Neuronal stem cell (in vitro differentiated cells): ENCODE data around the gene PPAN.
A peak's percentile ranks its signal among the peaks of the same experiment; 100 is the strongest.

ENCODE experiments used
- DNase-seq: peaks from one replicate; pipeline ENCODE4 v3.0.0-alpha.2; 2013; ENCODE audit warnings: low spot score
- H2AFZ ChIP-seq: one replicate; pipeline ENCODE4 v1.6.1; 2013; ENCODE audit warnings: mild to moderate bottlenecking, low read length, inconsistent platforms
- H2AK5ac ChIP-seq: 2 replicates; pipeline ENCODE4 v1.6.1; 2013; ENCODE audit warnings: low read depth, mild to moderate bottlenecking, inconsistent platforms, low read length, moderate library complexity, mixed read lengths
- H2BK120ac ChIP-seq: 2 replicates; pipeline ENCODE4 v1.6.1; 2013; ENCODE audit warnings: low read depth, mild to moderate bottlenecking, inconsistent platforms, low read length, moderate library complexity, mixed read lengths
- H2BK12ac ChIP-seq: one replicate; pipeline ENCODE4 v1.6.1; 2013; ENCODE audit warnings: low read length, inconsistent platforms
- H2BK15ac ChIP-seq: 2 replicates; pipeline ENCODE4 v1.6.1; 2013; ENCODE audit warnings: mild to moderate bottlenecking, low read length, inconsistent platforms, mixed read lengths
- H2BK5ac ChIP-seq: one replicate; pipeline ENCODE4 v1.6.1; 2013; ENCODE audit warnings: inconsistent platforms, mild to moderate bottlenecking, low read length, moderate library complexity
- H3K14ac ChIP-seq: one replicate; pipeline ENCODE4 v1.6.1; 2013; ENCODE audit warnings: low read length, inconsistent platforms
- H3K18ac ChIP-seq: 2 replicates; pipeline ENCODE4 v1.6.1; 2013; ENCODE audit warnings: low read length, inconsistent platforms
- H3K23ac ChIP-seq: 2 replicates; pipeline ENCODE4 v1.6.1; 2013; ENCODE audit warnings: low read depth, mild to moderate bottlenecking, mixed read lengths, low read length, inconsistent platforms; ENCODE audit not compliant: poor library complexity
- H3K27ac ChIP-seq: replicated peaks from 3 replicates; pipeline ENCODE4 v1.5.1; 2013; ENCODE audit warnings: low read length, inconsistent platforms
- H3K27me3 ChIP-seq, 3 experiments: 2 replicates each; pipeline ENCODE4 v1.6.1; 2013; ENCODE audit warnings: low read length in 3 of 3, mild to moderate bottlenecking in 2 of 3, inconsistent platforms in 1 of 3, low read depth in 1 of 3, mixed read lengths in 1 of 3, moderate library complexity in 1 of 3; ENCODE audit not compliant: control insufficient read depth in 3 of 3, insufficient read depth in 3 of 3
- H3K36me3 ChIP-seq, 2 donors: replicated peaks in 1 of 2; 2 replicates each; pipeline ENCODE4 v1.6.1; 2013; ENCODE audit warnings: low read length in 2 of 2; ENCODE audit not compliant: control insufficient read depth in 2 of 2, insufficient read depth in 2 of 2
- H3K4ac ChIP-seq: 2 replicates; pipeline ENCODE4 v1.6.1; 2013; ENCODE audit warnings: inconsistent platforms, mild to moderate bottlenecking, low read length, moderate library complexity
- H3K4me1 ChIP-seq, 2 donors: 1 replicate in 1 of 2; 2 replicates in 1 of 2; pipeline ENCODE4 v1.6.1; 2013; ENCODE audit warnings: low read length in 2 of 2, low read depth in 1 of 2; ENCODE audit not compliant: control insufficient read depth in 2 of 2, insufficient read depth in 1 of 2
- H3K4me2 ChIP-seq: one replicate; pipeline ENCODE4 v1.6.1; 2013; ENCODE audit warnings: mild to moderate bottlenecking, low read length, inconsistent platforms; ENCODE audit not compliant: insufficient read depth, poor library complexity, severe bottlenecking
- H3K4me3 ChIP-seq, 2 donors: 2 replicates each; pipeline ENCODE4 v1.5.1; 2013; ENCODE audit warnings: low read length in 2 of 2, mild to moderate bottlenecking in 2 of 2, inconsistent platforms in 1 of 2, moderate library complexity in 1 of 2
- H3K79me1 ChIP-seq: one replicate; pipeline ENCODE4 v1.6.1; 2013; ENCODE audit warnings: low read depth, mild to moderate bottlenecking, inconsistent platforms, low read length, moderate library complexity
- H3K9ac ChIP-seq: one replicate; pipeline ENCODE4 v1.6.1; 2013; ENCODE audit warnings: mild to moderate bottlenecking, low read depth, low read length, inconsistent platforms; ENCODE audit not compliant: poor library complexity
- H3K9me3 ChIP-seq, 2 donors: replicated peaks in 1 of 2; 2 replicates each; pipeline versions ENCODE3 to v1.6.1; 2013; ENCODE audit warnings: low read length in 2 of 2, mild to moderate bottlenecking in 2 of 2, inconsistent platforms in 1 of 2, low read depth in 1 of 2, mixed read lengths in 1 of 2, moderate library complexity in 1 of 2; ENCODE audit not compliant: control insufficient read depth in 2 of 2, insufficient read depth in 1 of 2
- H4K8ac ChIP-seq: one replicate; pipeline ENCODE4 v1.6.1; 2013; ENCODE audit warnings: low read depth, mild to moderate bottlenecking, inconsistent platforms, low read length, moderate library complexity
- H4K91ac ChIP-seq: one replicate; pipeline ENCODE4 v1.6.1; 2013; ENCODE audit warnings: low read length, low read depth, mild to moderate bottlenecking, inconsistent platforms; ENCODE audit not compliant: poor library complexity
- WGBS, 2 donors: extraction: QIAGEN DNeasy Blood & Tissue Kit; methylation state at CpG; one replicate each; pipeline ENCODE4 v1.1.7; 2013; ENCODE audit warnings: missing lambda C conversion rate in 2 of 2, mixed read lengths in 1 of 2; ENCODE audit not compliant: insufficient read length in 2 of 2, insufficient replicate concordance in 1 of 2; ENCODE audit errors: extremely low coverage in 2 of 2; 5-methylcytosine and 5-hydroxymethylcytosine counted together

Gene PPAN

GRCh38 chr19:10091370-10091687 lies 14.8 kb upstream of the PPAN start:
- Histone ChIP-seq H3K4me3 (no peak overlapping the region), H3K9me3 (peaks cover 5 to 7% of the 10 kb centered on the region in 2 donors), H3K27me3 (peaks cover 0 to 30% (median 4%) of the 10 kb centered on the region in 3 experiments), H4K8ac (no peak overlapping the region), H3K79me1 (no peaks in the 10 kb centered on the region), H3K36me3 (no peaks in the 10 kb centered on the region), H3K18ac (peak overlapping the region; percentile 55), H3K4ac (no peak overlapping the region), H3K4me2 (no peak overlapping the region), H2BK12ac (no peak overlapping the region), H2AFZ (no peak overlapping the region), H2BK120ac (no peak overlapping the region), H3K9ac (no peak overlapping the region), H2AK5ac (no peak overlapping the region), H2BK5ac (no peak overlapping the region), H3K14ac (no peak overlapping the region), H3K23ac (no peak overlapping the region), H3K27ac (no peak overlapping the region), H3K4me1 (peaks cover 0 to 1% of the 10 kb centered on the region in 2 donors), H4K91ac (no peak overlapping the region), H2BK15ac (peak overlapping the region; percentile 15)
- no peak for DNase-seq
- no CpG with 5 or more reads among the region's 17 CpGs for WGBS, 2 donors

GRCh38 chr19:10091895-10092641 lies 14.1 kb upstream of the PPAN start:
- Histone ChIP-seq H2BK12ac (no peak overlapping the region), H3K4ac (peak overlapping the region; percentile 29), H2AFZ (no peak overlapping the region), H2BK5ac (peak overlapping the region; percentile 6), H3K4me1 (peaks cover 0 to 3% of the 10 kb centered on the region in 2 donors), H3K4me3 (no peak overlapping the region), H3K27me3 (peaks cover 0 to 30% (median 0%) of the 10 kb centered on the region in 3 experiments), H4K8ac (no peak overlapping the region), H3K79me1 (no peaks in the 10 kb centered on the region), H3K14ac (no peak overlapping the region), H2BK120ac (peak overlapping the region; percentile 68), H3K23ac (peak overlapping the region; percentile 69), H3K4me2 (no peak overlapping the region), H4K91ac (no peak overlapping the region), H3K9me3 (peaks cover 5 to 7% of the 10 kb centered on the region in 2 donors), H3K27ac (no peak overlapping the region), H3K9ac (no peak overlapping the region), H3K36me3 (no peaks in the 10 kb centered on the region), H3K18ac (no peak overlapping the region), H2AK5ac (peak overlapping the region; percentile 58), H2BK15ac (peak overlapping the region; percentile 15)
- no peak for DNase-seq
- no CpG with 5 or more reads among the region's 13 CpGs for WGBS, 2 donors

GRCh38 chr19:10092648-10093294 lies 13.4 kb upstream of the PPAN start:
- peaks cover 0 to 3% of the 10 kb centered on the region in 2 donors for H3K4me1 ChIP-seq
- no peak overlapping the region for H2BK12ac ChIP-seq
- no peak overlapping the region for H3K9ac ChIP-seq
- no peak overlapping the region for H2AFZ ChIP-seq
- no peak overlapping the region for H4K91ac ChIP-seq
- no peak overlapping the region for H3K4me3 ChIP-seq
- H2BK15ac ChIP-seq: no peak overlapping the region
- H3K14ac ChIP-seq: no peak overlapping the region
- peaks cover 0 to 24% (median 0%) of the 10 kb centered on the region in 3 experiments for H3K27me3 ChIP-seq
- peak overlapping the region; percentile 58 for H2AK5ac ChIP-seq
- no peaks in the 10 kb centered on the region for H3K36me3 ChIP-seq
- peaks cover 5 to 7% of the 10 kb centered on the region in 2 donors for H3K9me3 ChIP-seq
- H3K23ac ChIP-seq: peak overlapping the region; percentile 69
- H3K27ac ChIP-seq: no peak overlapping the region
- DNase-seq: no peak
- no peak overlapping the region for H3K18ac ChIP-seq
- H2BK5ac ChIP-seq: no peak overlapping the region
- peak overlapping the region; percentile 29 for H3K4ac ChIP-seq
- H2BK120ac ChIP-seq: peak overlapping the region; percentile 68
- H3K4me2 ChIP-seq: no peak overlapping the region
- no peak overlapping the region for H4K8ac ChIP-seq
- WGBS, 2 donors: no CpG with 5 or more reads among the region's 9 CpGs
- H3K79me1 ChIP-seq: no peaks in the 10 kb centered on the region
